ENCODE results near the gene RBP5.

DNA sequence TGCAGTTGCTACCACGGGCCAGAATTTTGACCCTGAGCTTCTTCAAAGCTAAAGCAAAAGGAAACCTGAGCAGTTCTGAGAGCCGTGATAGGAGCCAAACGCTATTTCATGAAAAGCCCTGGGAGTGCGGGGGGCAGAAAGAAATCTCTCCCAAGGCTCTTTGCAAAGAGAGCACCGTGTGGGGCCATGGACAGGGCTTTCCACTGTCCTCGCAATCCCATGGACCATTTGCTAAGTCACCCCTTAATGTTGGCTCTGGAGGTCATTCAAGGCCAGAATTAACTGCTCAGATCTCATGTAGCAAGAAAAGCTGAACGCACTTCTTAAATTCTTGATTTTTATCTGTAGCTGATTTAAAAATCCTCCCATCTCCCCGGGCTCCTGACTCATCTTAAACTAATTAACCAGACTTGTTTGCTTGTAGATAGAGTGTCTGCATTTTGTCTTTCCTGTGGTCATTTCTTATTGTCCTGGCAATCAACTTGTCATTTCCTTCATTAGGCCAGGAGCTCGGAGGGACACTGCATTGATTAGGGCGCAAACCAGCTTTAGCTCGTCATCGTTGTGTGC lies 26.3 kb upstream of the RBP5 start:
- TF ChIP-seq, protein P1, sequence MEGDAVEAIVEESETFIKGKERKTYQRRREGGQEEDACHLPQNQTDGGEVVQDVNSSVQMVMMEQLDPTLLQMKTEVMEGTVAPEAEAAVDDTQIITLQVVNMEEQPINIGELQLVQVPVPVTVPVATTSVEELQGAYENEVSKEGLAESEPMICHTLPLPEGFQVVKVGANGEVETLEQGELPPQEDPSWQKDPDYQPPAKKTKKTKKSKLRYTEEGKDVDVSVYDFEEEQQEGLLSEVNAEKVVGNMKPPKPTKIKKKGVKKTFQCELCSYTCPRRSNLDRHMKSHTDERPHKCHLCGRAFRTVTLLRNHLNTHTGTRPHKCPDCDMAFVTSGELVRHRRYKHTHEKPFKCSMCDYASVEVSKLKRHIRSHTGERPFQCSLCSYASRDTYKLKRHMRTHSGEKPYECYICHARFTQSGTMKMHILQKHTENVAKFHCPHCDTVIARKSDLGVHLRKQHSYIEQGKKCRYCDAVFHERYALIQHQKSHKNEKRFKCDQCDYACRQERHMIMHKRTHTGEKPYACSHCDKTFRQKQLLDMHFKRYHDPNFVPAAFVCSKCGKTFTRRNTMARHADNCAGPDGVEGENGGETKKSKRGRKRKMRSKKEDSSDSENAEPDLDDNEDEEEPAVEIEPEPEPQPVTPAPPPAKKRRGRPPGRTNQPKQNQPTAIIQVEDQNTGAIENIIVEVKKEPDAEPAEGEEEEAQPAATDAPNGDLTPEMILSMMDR (tag by site-specific recombination; IDR thresholded peaks at IDR 0.05) = no peak
- TF ChIP-seq PRDM10 (tag by site-specific recombination; IDR thresholded peaks at IDR 0.05) = no peak
- TF ChIP-seq ZNF549 (tag by site-specific recombination; IDR thresholded peaks at IDR 0.05) = no peak
- TF ChIP-seq ZSCAN23 (tag by site-specific recombination; IDR thresholded peaks at IDR 0.05) = no peak
- TF ChIP-seq ZNF121 (tag by site-specific recombination; IDR thresholded peaks at IDR 0.05) = no peak
- no peak for TF ChIP-seq SALL2 (tag by site-specific recombination; IDR thresholded peaks at IDR 0.05; ENCODE audit: borderline replicate concordance)
- no peak for TF ChIP-seq ZNF701 (tag by site-specific recombination; IDR thresholded peaks at IDR 0.05)
- TF ChIP-seq, protein P2, sequence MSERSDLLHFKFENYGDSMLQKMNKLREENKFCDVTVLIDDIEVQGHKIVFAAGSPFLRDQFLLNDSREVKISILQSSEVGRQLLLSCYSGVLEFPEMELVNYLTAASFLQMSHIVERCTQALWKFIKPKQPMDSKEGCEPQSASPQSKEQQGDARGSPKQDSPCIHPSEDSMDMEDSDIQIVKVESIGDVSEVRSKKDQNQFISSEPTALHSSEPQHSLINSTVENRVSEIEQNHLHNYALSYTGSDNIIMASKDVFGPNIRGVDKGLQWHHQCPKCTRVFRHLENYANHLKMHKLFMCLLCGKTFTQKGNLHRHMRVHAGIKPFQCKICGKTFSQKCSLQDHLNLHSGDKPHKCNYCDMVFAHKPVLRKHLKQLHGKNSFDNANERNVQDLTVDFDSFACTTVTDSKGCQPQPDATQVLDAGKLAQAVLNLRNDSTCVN (tag by site-specific recombination; optimal IDR thresholded peaks at IDR 0.05) = no peak
- no peak for TF ChIP-seq WT1 (tag by site-specific recombination; IDR thresholded peaks at IDR 0.05)
- no peak for TF ChIP-seq PRDM6 (tag by site-specific recombination; IDR thresholded peaks at IDR 0.05)
- TF ChIP-seq ZNF423 (tag by site-specific recombination; IDR thresholded peaks at IDR 0.05) = no peak
- TF ChIP-seq, protein P3, sequence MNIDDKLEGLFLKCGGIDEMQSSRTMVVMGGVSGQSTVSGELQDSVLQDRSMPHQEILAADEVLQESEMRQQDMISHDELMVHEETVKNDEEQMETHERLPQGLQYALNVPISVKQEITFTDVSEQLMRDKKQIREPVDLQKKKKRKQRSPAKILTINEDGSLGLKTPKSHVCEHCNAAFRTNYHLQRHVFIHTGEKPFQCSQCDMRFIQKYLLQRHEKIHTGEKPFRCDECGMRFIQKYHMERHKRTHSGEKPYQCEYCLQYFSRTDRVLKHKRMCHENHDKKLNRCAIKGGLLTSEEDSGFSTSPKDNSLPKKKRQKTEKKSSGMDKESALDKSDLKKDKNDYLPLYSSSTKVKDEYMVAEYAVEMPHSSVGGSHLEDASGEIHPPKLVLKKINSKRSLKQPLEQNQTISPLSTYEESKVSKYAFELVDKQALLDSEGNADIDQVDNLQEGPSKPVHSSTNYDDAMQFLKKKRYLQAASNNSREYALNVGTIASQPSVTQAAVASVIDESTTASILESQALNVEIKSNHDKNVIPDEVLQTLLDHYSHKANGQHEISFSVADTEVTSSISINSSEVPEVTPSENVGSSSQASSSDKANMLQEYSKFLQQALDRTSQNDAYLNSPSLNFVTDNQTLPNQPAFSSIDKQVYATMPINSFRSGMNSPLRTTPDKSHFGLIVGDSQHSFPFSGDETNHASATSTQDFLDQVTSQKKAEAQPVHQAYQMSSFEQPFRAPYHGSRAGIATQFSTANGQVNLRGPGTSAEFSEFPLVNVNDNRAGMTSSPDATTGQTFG (tag by site-specific recombination; IDR thresholded peaks at IDR 0.05; ENCODE audit: borderline replicate concordance) = no peak
- TF ChIP-seq ZNF596 (tag by site-specific recombination; IDR thresholded peaks at IDR 0.05) = no peak
